ENCODE measurements around the gene BST1.

DNA sequence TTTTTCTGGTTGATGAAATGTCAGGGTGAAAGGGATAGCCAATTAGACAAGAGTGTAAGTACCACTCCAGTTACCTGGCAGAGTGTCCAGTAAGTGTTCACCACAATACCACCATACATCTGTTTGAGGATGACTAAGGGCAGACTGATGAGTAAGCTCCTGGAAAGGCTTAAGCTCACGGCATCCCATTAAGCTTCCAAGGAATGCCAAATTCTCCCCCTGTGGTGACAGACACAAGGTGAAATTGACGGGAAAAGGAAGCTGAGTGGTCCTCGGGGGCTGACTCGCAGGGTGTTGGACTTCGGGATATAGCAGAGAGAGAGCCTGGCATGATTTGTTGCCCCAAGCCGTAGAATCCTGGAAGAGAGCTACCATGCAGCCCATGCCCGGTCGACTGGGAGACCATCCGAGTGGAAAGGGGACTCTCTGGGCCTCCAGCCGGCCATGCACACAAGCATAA, 7.6 kb upstream of the BST1 start:
- TF ChIP-seq POLR2AphosphoS5 (IDR thresholded peaks at IDR 0.05; ENCODE audit: low read depth, low read length) (no peak), TAF1 (IDR thresholded peaks at IDR 0.05; ENCODE audit: borderline replicate concordance, insufficient read depth, low read length) (no peak), SIN3A (IDR thresholded peaks at IDR 0.05; ENCODE audit: borderline replicate concordance, insufficient read depth, low read length) (no peak), FOXP2 (optimal IDR thresholded peaks at IDR 0.05; ENCODE audit: borderline replicate concordance, extremely low read depth, extremely low read length, insufficient read depth) (no peak)
- TF ChIP-seq, protein P1, sequence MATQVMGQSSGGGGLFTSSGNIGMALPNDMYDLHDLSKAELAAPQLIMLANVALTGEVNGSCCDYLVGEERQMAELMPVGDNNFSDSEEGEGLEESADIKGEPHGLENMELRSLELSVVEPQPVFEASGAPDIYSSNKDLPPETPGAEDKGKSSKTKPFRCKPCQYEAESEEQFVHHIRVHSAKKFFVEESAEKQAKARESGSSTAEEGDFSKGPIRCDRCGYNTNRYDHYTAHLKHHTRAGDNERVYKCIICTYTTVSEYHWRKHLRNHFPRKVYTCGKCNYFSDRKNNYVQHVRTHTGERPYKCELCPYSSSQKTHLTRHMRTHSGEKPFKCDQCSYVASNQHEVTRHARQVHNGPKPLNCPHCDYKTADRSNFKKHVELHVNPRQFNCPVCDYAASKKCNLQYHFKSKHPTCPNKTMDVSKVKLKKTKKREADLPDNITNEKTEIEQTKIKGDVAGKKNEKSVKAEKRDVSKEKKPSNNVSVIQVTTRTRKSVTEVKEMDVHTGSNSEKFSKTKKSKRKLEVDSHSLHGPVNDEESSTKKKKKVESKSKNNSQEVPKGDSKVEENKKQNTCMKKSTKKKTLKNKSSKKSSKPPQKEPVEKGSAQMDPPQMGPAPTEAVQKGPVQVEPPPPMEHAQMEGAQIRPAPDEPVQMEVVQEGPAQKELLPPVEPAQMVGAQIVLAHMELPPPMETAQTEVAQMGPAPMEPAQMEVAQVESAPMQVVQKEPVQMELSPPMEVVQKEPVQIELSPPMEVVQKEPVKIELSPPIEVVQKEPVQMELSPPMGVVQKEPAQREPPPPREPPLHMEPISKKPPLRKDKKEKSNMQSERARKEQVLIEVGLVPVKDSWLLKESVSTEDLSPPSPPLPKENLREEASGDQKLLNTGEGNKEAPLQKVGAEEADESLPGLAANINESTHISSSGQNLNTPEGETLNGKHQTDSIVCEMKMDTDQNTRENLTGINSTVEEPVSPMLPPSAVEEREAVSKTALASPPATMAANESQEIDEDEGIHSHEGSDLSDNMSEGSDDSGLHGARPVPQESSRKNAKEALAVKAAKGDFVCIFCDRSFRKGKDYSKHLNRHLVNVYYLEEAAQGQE (IDR thresholded peaks at IDR 0.05; ENCODE audit: insufficient read depth in 1 of 2, low read depth in 2 of 2, low read length in 2 of 2), result no peak

Data from PFSK-1 (cell line).